GM12864 (cell line): ENCODE data around the gene ANKDD1B.
"Not testable (repeated sequence)": the region's sequence is repeated elsewhere in the genome, so short reads cannot be mapped to it uniquely, and the experiment has no call there.

Experiments used
- DNase-seq: peaks from one replicate; pipeline ENCODE4 v3.0.0-alpha.2; 2011; ENCODE audit warnings: low read depth
- H3K4me3 ChIP-seq: 2 replicates; pipeline ENCODE4 v1.5.1; 2011; ENCODE audit warnings: mild to moderate bottlenecking, low read depth, low read length, control low read depth
- CTCF ChIP-seq: IDR thresholded peaks from 2 replicates; pipeline ENCODE4 v1.5.1; 2011; ENCODE audit warnings: low read depth, mild to moderate bottlenecking, moderate library complexity, low read length, control low read depth, inconsistent platforms; ENCODE audit errors: missing control alignments

ANKDD1B gene

GRCh38 chr5:75678155-75678554 lies 66.9 kb downstream of the ANKDD1B start:
- DNase-seq, result no peak
- TF ChIP-seq CTCF, result no peak
- H3K4me3 ChIP-seq, result no peak overlapping the region

GRCh38 chr5:75681125-75681830 lies 70.0 kb downstream of the ANKDD1B start:
- DNase-seq, result no peak
- TF ChIP-seq CTCF, result peak; percentile 45
- H3K4me3 ChIP-seq, result no peak overlapping the region

GRCh38 chr5:75685141-75685540 lies 73.9 kb downstream of the ANKDD1B start:
- no peak for DNase-seq
- H3K4me3 ChIP-seq, result no peak overlapping the region
- no peak for TF ChIP-seq CTCF

DNA sequence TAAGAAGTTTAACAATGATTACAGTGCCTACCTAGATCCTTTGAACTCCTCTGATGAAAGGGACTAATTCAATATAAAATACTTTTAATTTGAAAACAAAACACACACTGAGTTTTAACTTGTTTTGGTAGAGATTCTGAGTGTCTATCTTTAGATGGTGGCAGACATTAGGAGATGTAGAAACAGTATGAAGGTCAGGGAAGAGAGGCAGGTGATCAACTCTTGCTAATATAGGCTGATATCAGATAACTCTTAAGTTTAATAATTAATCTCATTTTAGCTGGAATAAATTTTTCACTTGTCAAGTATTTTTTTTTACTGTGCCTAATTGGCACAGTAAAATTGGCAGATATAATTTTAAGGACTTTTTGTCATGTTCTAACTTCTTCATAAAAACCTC lies 75.2 kb downstream of the ANKDD1B start:
- H3K4me3 ChIP-seq, result no peak overlapping the region
- DNase-seq, result no peak
- TF ChIP-seq CTCF, result no peak

DNA sequence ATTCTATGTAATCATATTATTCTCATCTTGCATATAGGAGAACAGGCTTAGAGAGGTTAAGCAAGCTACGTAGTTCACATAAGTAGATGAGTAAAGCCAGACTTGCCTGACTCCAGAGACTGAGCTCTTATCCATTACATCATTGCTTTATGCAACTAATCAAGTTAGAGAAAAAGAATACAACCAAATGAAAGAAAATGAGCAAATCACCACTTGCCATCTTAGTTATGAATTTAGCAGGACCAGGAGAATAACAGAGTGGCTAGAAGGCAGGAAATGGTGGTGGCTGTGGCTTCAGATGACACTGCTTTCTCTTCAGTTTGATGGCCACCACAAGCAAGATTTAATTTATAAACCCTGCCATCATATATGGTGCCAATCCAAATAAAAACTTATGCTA lies 79.4 kb downstream of the ANKDD1B start:
- DNase-seq, result no peak
- no peak overlapping the region for H3K4me3 ChIP-seq
- TF ChIP-seq CTCF, result no peak

- no peak overlapping the region for H3K4me3 ChIP-seq
- DNase-seq, result no peak
- TF ChIP-seq CTCF, result no peak
Observed at GRCh38 chr5:75694781-75695180, 83.5 kb downstream of the ANKDD1B start.

- not testable (repeated sequence) for DNase-seq, H3K4me3 ChIP-seq
Observed at GRCh38 chr5:75695472-75696351, 84.5 kb downstream of the ANKDD1B start.
